Fibroblast of the aortic adventitia (primary cell): Measurements from ENCODE around the gene RIMBP2. TPM values are rescaled to one million over a fixed set of nuclear protein-coding genes. Genes with fewer than 3 reads are reported as not detected.

Experiments used
- DNase-seq: peaks from one replicate; pipeline ENCODE4 v3.0.0-alpha.2; 2010; ENCODE audit warnings: low read depth
- H3K4me3 ChIP-seq: 2 replicates; pipeline ENCODE4 v1.5.1; 2011; ENCODE audit warnings: low read depth, mild to moderate bottlenecking, control low read depth, low read length, moderate library complexity
- total RNA-seq: library from RNA; depleted of rRNA; stranded (reverse); fragments of >200 nt; gene quantifications from 2 replicates; pipeline ENCODE4 v1.2.3, GENCODE V29; 2012; ENCODE audit warnings: low replicate concordance
- TF ChIP-seq, protein P1 (sequence below): IDR thresholded peaks from 2 replicates; pipeline ENCODE4 v1.5.1; 2011; ENCODE audit warnings: mild to moderate bottlenecking, low read length, control low read depth, inconsistent platforms; ENCODE audit not compliant: insufficient read depth

Gene RIMBP2
- total RNA-seq, 1 donor: not detected

DNA sequence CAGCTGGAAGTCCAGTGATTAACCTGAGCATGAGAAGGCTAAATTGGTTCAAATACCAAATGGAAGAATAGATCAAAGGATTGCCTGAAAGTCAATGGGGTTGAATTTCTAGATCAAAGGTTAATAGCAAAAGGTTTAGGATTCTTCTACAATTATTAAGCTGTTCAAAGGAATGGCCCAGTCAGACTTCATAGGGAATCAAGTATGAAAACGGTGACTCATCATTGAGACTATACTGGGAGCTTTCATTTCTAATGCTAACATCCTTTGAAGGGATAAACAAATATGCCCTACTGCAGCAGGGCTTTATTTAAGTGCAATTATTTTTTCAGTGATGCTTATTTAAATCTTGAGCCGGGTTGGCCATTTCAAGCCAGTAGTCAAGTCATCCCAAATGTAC is 152.8 kb downstream of the RIMBP2 start:
- TF ChIP-seq, protein P1, sequence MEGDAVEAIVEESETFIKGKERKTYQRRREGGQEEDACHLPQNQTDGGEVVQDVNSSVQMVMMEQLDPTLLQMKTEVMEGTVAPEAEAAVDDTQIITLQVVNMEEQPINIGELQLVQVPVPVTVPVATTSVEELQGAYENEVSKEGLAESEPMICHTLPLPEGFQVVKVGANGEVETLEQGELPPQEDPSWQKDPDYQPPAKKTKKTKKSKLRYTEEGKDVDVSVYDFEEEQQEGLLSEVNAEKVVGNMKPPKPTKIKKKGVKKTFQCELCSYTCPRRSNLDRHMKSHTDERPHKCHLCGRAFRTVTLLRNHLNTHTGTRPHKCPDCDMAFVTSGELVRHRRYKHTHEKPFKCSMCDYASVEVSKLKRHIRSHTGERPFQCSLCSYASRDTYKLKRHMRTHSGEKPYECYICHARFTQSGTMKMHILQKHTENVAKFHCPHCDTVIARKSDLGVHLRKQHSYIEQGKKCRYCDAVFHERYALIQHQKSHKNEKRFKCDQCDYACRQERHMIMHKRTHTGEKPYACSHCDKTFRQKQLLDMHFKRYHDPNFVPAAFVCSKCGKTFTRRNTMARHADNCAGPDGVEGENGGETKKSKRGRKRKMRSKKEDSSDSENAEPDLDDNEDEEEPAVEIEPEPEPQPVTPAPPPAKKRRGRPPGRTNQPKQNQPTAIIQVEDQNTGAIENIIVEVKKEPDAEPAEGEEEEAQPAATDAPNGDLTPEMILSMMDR: no peak
- no peak overlapping the region for H3K4me3 ChIP-seq
- DNase-seq: no peak

DNA sequence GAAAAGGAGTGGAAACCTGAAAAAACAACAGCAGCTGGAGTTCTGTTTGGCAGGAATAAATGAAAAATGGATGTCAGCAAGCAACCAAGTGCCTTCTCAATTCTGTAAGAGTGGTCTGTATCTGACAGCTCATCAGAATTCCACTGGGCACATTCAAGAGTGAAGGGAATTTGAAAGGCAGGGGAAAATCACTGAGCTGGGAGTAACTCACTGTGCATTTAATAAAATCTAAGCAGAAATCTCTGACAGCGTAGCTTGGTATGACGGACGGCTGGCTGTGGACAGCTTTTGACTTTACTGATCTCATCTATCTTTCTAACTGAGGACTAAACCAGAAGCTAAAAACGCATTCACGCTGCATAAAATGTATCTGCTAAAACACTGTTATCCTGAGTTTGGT is 153.4 kb downstream of the RIMBP2 start:
- TF ChIP-seq, protein P1: no peak

DNA sequence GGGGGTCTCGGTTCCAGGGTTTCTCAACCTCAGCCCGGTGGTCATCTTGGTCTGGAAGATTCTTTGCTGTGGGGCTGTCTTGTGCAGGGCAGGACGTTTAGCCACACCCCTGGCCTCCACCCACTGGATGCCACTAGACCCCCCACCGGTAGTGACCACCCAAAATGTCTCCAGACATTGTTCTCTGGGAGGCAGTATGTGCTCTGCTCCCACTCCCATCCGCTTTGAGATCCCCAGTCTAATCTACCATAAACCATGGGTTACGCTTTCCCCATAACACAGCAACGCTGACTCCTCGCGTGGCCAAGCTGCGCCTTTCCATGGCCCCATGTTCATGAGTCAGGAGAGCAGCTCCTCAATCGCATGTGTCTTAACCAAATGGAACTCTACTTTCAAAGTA is 155.8 kb downstream of the RIMBP2 start:
- no peak overlapping the region for H3K4me3 ChIP-seq
- TF ChIP-seq, protein P1: no peak
- DNase-seq: no peak

More for the DNA sequence above, 153.4 kb downstream of the RIMBP2 start:
- H3K4me3 ChIP-seq: no peak overlapping the region
- DNase-seq: no peak

DNA sequence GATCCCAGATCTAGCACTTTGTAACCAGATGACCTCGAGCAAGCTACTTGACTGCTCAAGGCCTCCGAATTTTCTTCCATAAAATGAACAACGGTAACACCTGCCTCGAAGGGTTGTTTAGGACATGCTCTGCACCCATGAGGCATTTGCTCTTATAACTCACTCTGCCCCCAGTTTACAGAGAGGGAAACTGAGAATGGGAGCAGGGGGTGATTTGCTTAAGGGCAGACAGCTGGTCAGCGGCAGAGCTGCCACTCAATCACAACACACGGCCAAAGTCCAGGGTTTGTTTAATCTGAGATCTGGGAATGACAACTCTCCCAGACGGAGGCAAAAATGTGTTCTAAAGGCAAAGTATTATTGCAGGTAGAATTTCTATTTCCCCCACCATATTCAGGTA is 156.3 kb downstream of the RIMBP2 start:
- H3K4me3 ChIP-seq: no peak overlapping the region
- DNase-seq: no peak
- TF ChIP-seq, protein P1: no peak

DNA sequence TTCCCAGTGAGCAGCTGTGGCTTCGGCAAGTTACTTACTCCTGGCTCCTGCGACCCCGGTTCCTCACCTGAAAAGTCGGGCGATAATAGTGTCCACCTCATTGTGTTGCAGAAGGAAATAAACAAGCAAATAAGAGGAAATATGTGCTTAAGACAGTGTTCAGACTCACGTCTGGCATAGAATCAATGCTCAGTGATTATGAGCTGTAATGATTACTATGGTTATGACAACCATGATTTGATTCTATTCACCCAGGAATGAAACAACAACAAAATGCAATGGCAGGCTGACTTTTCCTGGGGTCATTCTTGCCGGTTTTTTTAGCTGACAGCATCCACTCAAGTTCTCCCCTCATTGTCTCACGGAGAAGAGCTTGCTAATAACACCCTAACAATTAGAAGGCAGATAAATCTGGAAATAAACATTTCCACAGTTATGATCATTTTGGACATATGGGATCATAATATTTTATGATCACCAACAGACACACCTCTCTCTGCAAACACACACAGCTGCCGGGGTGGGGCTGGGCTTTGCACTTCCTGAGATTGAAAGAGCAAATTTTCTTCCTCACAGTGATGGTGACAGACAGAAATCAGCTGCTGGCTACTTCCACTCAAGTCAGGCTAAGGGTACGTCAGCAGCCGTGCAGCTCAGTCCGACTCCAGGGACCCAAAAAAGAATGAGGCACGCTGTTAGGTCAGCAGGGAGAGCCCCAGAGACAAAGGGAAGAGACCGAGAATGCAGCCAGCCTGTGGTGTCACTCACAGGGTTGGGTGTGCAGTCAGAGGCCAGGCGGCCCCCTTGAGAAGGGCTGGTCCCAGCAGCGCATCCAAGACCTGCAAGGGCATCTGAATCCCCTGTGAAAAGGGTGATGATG is 158.0 kb downstream of the RIMBP2 start:
- no peak for DNase-seq
- H3K4me3 ChIP-seq: no peak overlapping the region
- TF ChIP-seq, protein P1: no peak

DNA sequence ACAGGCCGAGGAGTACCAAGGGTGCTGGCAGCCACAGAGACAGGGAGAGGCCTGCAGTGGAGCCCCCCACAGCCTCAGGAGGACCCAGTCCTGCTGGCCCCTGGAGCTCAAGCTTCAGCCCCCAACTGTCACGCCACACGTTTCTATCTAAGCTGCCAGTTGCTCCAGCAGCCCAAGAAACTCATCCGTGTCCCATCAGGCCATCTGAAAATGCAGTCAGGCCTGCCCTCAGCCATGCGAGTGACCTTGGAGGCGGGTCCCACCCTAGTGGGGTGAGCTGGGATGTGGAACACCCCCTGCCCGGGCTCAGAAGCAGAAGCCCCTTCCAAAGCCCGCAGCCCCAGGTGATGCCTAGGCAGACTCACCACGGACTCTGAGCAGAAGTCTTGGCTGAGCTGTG is 158.9 kb downstream of the RIMBP2 start:
- H3K4me3 ChIP-seq: no peak overlapping the region
- DNase-seq: no peak
- TF ChIP-seq, protein P1: no peak
